Measurements from ENCODE around the gene R3HCC1L.

The R3HCC1L gene

DNA sequence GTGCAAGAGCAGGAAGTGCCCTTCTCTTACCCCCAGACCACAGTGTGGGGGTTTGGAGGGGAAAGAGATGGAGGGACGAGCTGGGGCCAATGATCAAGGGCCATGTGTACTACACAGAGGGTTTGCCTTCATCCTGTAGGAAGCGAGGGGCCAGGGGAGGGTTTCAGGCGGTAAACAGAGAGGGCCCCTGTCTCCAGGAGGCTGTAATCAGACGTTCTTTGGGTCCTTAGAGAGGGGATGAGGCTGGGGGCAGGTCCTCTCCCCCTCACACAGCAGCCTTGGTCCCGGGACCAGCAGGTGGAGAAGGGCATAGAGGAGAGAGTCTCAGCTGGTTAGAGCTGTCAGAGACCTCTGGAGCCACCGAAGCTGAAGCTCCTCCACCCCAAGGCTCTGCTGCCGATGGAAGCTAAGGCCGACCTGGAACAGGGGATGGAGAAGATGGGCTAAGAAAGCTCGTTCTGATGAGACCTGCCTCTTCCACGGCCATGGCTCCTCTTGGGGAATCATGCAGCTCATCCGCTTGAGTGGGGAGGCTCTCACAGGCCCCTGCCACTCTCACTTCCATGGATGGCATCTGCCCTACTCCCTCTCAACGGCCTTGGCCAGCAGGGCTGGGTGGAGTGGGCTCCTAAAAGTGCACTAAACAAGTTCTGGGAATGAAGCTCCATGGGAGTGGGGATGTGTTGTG, 130.1 kb downstream of the R3HCC1L start:
- DNase-seq, result no peak
- no peak overlapping the region for H3K4me3 ChIP-seq (ENCODE audit: low read depth, low read length)
- no peak for TF ChIP-seq CTCF (IDR thresholded peaks at IDR 0.05; ENCODE audit: low read depth, low read length)

GRCh38 chr10:98265403-98266378, 131.2 kb downstream of the R3HCC1L start:
- Histone ChIP-seq H3K27me3 (ENCODE audit: insufficient read depth, low read depth, severe bottlenecking) (no peaks in the 10 kb centered on the region), H3K27ac (peak overlapping the region; percentile 98), H3K4me3 (ENCODE audit: low read depth, low read length) (peak overlapping the region; percentile 64), H3K36me3 (peaks cover 33% of the 10 kb centered on the region), H3K9me3 (ENCODE audit: severe bottlenecking) (no peaks in the 10 kb centered on the region)
- TF ChIP-seq CTCF (IDR thresholded peaks at IDR 0.05; ENCODE audit: low read depth, low read length), result no peak
- DNase-seq, result peak; percentile 77

More for the DNA sequence above, 130.1 kb downstream of the R3HCC1L start:
- no peaks in the 10 kb centered on the region for H3K27me3 ChIP-seq (ENCODE audit: insufficient read depth, low read depth, severe bottlenecking)
- peaks cover 33% of the 10 kb centered on the region for H3K36me3 ChIP-seq
- peak overlapping the region; percentile 98 for H3K27ac ChIP-seq
- no peaks in the 10 kb centered on the region for H3K9me3 ChIP-seq (ENCODE audit: severe bottlenecking)

DNA sequence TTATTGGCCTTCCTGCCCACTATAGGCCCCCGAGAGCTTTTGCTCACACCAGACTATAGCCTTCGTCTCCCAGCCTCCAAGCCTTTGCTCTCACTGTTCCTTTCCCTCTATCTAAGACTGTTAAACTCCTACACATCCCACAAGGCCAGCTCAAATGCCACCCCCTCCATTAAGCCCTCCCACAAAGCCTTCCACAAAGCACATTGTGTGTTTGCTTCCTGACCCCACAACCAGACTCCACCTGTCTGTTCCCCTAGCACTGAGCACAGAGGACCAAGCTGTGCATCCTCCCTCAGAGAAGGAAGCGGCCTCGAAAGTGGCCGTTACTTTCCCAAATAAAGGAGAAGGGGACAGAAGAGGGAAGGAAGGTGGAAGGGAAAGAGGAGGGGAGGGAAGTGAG, 132.2 kb downstream of the R3HCC1L start:
- peak overlapping the region; percentile 64 for H3K4me3 ChIP-seq (ENCODE audit: low read depth, low read length)
- no peak for TF ChIP-seq CTCF (IDR thresholded peaks at IDR 0.05; ENCODE audit: low read depth, low read length)
- H3K36me3 ChIP-seq, result peaks cover 27% of the 10 kb centered on the region
- no peaks in the 10 kb centered on the region for H3K27me3 ChIP-seq (ENCODE audit: insufficient read depth, low read depth, severe bottlenecking)
- H3K27ac ChIP-seq, result peak overlapping the region; percentile 98
- no peaks in the 10 kb centered on the region for H3K9me3 ChIP-seq (ENCODE audit: severe bottlenecking)
- no peak for DNase-seq

DNA sequence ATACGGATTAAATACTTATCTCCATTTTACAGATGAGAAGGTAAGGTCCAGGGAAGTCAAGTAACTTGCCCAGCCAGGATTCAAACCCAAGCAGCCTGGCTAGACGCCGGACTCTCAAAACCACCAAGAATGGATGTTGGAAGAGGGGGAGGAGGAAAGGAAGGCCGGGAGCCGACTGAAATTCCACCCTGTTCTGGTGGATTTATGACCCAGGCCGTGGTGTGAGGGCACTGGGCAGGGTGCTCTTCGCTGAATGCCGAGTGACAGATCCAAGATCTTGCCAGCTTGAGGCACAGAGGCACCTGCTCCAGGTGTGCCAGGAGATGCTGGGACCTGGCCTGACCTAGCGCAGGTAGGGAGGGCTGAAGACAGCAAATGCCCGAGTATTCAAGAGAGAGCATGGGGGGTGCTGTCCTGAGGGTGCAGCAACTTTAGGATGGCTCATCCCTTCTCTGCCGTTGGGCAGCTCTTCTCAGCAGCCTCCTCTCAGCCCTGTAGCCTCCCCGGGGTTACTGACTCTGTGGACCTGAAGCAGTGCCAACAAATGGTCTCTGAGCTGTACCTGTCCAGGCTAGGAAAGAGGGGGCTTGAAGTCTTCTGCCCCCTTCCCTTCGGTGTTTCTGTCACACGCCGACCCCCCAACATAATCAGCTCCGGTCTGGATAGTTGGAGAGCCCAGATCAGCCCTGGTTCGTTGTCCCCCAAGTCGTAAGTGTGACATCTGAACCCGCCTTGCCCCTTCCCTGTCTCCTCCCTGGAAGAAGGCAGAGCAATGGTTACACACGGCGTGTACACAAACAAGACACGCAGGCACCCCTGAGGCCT, 132.8 kb downstream of the R3HCC1L start:
- no peak for TF ChIP-seq CTCF (IDR thresholded peaks at IDR 0.05; ENCODE audit: low read depth, low read length)
- Histone ChIP-seq H3K4me3 (ENCODE audit: low read depth, low read length) (peak overlapping the region; percentile 64), H3K9me3 (ENCODE audit: severe bottlenecking) (no peaks in the 10 kb centered on the region), H3K36me3 (peaks cover 23% of the 10 kb centered on the region), H3K27ac (peak overlapping the region; percentile 98), H3K27me3 (ENCODE audit: insufficient read depth, low read depth, severe bottlenecking) (no peaks in the 10 kb centered on the region)
- no peak for DNase-seq

DNA sequence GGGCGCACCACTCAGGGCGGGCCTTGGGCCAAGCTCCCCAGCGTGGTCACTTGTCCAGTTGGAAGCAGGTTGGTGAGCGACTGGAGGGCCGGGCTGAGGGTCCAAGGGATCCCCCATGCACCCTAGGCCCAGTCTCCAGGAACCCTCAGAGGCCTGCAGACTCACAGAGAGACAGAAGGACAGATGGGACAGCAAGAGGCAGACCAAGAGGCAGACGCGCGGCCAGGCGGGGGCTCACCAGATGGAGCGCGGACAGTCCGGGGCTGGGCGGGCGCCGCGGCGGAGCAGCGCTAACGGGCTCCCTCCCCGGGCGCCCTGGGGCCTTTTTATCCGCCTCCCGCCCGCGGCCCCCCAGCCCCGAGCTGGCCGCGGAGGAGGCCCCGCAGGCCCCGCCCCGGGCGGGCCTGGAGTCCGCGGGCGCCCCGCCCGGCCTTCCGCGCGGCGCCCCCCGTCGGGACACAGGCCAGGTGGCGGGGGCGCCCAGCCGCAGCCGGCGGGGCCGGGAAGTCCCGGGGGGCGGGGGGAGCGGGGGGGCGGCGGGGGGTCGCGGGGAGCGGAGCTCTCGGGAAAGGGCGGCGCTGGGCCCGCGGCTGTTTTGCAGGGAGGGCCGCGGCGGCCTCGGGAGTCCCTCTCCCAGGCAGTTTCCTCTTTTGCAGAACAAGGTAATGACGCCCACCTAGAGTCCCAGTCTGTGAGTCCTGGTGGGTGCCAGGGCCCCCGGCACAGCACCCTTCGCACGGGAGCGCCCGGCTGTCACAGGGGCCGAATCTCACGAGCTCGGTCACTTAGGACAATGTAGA, 133.6 kb downstream of the R3HCC1L start, which contains the start of gene LOXL4:
LOXL4 (minus strand) TSS at position 301 of the 800 bp plus-strand sequence. CDS start 5,175 bp downstream, outside the sequence.
- TF ChIP-seq CTCF (IDR thresholded peaks at IDR 0.05; ENCODE audit: low read depth, low read length), result no peak
- Histone ChIP-seq H3K27me3 (ENCODE audit: insufficient read depth, low read depth, severe bottlenecking) (no peaks in the 10 kb centered on the region), H3K9me3 (ENCODE audit: severe bottlenecking) (no peaks in the 10 kb centered on the region), H3K36me3 (peaks cover 15% of the 10 kb centered on the region), H3K27ac (peak within 1 kb of the TSS; percentile 98), H3K4me3 (ENCODE audit: low read depth, low read length) (peak within 1 kb of the TSS; percentile 64)
- peak; percentile 78 for DNase-seq

All from WERI-Rb-1 (cell line).